Adrenal gland (tissue), 5 donors: ENCODE results near the gene TLCD4.

ENCODE experiments used
- CTCF ChIP-seq, 6 experiments: fragments of 450-650 bp in 4 of 6; fragments of 200-600 bp in 2 of 6; sonication (generic) in 1 of 6; IDR thresholded peaks; 1 replicate in 5 of 6; 2 replicates in 1 of 6; pipeline versions ENCODE4 v1.5.1 to v1.8.0; 2016 to 2021; ENCODE audit warnings: antibody characterized with exemption in 6 of 6, mild to moderate bottlenecking in 2 of 6, moderate library complexity in 1 of 6
- POLR2A ChIP-seq, 2 donors: fragments of 450-650 bp; IDR thresholded peaks; one replicate each; pipeline ENCODE4 v1.6.1; 2017; ENCODE audit warnings: antibody characterized with exemption in 2 of 2, mild to moderate bottlenecking in 2 of 2, moderate library complexity in 1 of 2
- donor health status: DM: no; HTN: no; CAD: no.

GRCh38 chr1:95113684-95114083 lies 3.5 kb upstream of the TLCD4 start:
- TF ChIP-seq CTCF (IDR thresholded peaks at IDR 0.05) (no peak), POLR2A (IDR thresholded peaks at IDR 0.05) (no peak)
